Measurements from ENCODE around the gene BSPRY.

Gene BSPRY

GRCh38 chr9:113417370-113417769 is 68.0 kb downstream of the BSPRY start:
- ATAC-seq (ENCODE audit: insufficient read depth, low read depth) (no peak), DNase-seq (no peak)
- no peaks in the 10 kb centered on the region for H3K27me3 ChIP-seq (ENCODE audit: insufficient read depth, low read length, poor library complexity)
- H4K20me1 ChIP-seq (ENCODE audit: insufficient read depth, low read length): no peaks in the 10 kb centered on the region
- no peaks in the 10 kb centered on the region for H3K36me3 ChIP-seq (ENCODE audit: insufficient read depth, low read length)
- no peak overlapping the region for H3K4me3 ChIP-seq (ENCODE audit: low read depth in 1 of 2, low read length in 2 of 2)
- H3K4me1 ChIP-seq (ENCODE audit: insufficient read depth, low read length): no peaks in the 10 kb centered on the region
- no peak for TF ChIP-seq EZH2 (IDR thresholded peaks at IDR 0.05; ENCODE audit: borderline replicate concordance, low read depth, low read length, severe bottlenecking)
- H3K27ac ChIP-seq (ENCODE audit: low read length): no peak overlapping the region
- H3K4me2 ChIP-seq (ENCODE audit: insufficient read depth, low read length): no peak overlapping the region
- H3K9ac ChIP-seq (ENCODE audit: low read depth, low read length): no peak overlapping the region
- H3K9me3 ChIP-seq (ENCODE audit: insufficient read depth, low read length, severe bottlenecking): no peaks in the 10 kb centered on the region
- no peaks in the 10 kb centered on the region for H3K79me2 ChIP-seq (ENCODE audit: insufficient read depth, low read length)
- no peak overlapping the region for H2AFZ ChIP-seq (ENCODE audit: low read depth, low read length)

Measured in DND-41 (cell line).